Omental fat pad (tissue), 4 donors: Measurements from ENCODE around the gene PALD1. TPM values are rescaled to one million over a fixed set of nuclear protein-coding genes. Genes with fewer than 3 reads are reported as not detected.

ENCODE experiments used
- ATAC-seq: fragments of 150-250 bp; one replicate; pipeline ENCODE4 v1.9.1; 2016; ENCODE audit warnings: mild to moderate bottlenecking, moderate library complexity; ENCODE audit not compliant: low FRiP score
- DNase-seq: peaks from one replicate; pipeline ENCODE4 v3.0.0-alpha.2; 2019; ENCODE audit warnings: low spot score
- total RNA-seq, 4 donors: library from RNA; depleted of rRNA; stranded (reverse); fragments of >200 nt; gene quantifications; one replicate each; pipeline ENCODE4 v1.1.0, GENCODE V29; 2016
- TF ChIP-seq, protein P1 (sequence below), 3 donors: fragments of 450-650 bp; IDR thresholded peaks; one replicate each; pipeline ENCODE4 v1.5.1; 2016 to 2017; ENCODE audit warnings: antibody characterized with exemption in 3 of 3, mild to moderate bottlenecking in 3 of 3, moderate library complexity in 2 of 3

Gene PALD1
- total RNA-seq, 4 donors from 2014 or later = 3.3 to 12.1 (median 8.0) TPM

DNA sequence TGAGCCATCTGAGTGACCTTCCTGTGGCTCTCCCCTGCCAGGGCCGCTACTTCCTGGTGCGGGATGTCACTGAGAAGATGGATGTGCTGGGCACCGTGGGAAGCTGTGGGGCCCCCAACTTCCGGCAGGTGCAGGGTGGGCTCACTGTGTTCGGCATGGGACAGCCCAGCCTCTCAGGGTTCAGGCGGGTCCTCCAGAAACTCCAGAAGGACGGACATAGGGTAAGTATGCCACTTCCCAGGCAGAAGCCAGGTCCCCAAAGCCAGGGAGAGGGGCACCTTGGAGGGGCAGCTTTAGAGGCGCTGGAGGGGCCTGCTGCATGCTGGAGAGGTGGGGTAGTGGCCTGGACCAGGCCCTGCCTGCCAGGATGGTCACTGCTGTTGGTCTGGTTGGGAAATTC is 51.3 kb downstream of the PALD1 start:
- ATAC-seq (no peak), DNase-seq (no peak)
- TF ChIP-seq, protein P1, sequence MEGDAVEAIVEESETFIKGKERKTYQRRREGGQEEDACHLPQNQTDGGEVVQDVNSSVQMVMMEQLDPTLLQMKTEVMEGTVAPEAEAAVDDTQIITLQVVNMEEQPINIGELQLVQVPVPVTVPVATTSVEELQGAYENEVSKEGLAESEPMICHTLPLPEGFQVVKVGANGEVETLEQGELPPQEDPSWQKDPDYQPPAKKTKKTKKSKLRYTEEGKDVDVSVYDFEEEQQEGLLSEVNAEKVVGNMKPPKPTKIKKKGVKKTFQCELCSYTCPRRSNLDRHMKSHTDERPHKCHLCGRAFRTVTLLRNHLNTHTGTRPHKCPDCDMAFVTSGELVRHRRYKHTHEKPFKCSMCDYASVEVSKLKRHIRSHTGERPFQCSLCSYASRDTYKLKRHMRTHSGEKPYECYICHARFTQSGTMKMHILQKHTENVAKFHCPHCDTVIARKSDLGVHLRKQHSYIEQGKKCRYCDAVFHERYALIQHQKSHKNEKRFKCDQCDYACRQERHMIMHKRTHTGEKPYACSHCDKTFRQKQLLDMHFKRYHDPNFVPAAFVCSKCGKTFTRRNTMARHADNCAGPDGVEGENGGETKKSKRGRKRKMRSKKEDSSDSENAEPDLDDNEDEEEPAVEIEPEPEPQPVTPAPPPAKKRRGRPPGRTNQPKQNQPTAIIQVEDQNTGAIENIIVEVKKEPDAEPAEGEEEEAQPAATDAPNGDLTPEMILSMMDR (IDR thresholded peaks at IDR 0.05) = no peak

DNA sequence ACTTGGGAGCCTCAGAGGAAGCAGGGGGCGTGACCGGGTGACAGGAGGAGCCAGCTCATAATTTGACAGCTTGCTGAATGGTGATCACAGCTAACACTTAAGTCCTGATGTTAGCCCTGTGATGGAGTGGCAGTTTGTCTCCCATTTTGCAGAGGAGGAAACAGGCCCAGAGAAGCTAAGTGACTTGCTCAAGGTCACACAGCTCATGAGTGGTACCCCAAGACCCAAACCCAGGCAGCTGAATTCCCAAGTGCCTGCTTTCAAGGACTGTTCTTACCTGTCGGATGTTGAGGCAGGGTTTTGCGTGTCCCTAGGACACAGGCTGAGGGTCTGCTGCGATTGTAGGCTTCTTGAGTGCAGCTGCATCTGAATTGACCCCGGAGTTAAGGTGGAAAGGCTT is 51.7 kb downstream of the PALD1 start:
- no peak for DNase-seq
- ATAC-seq = no peak
- TF ChIP-seq, protein P1 (IDR thresholded peaks at IDR 0.05) = no peak

DNA sequence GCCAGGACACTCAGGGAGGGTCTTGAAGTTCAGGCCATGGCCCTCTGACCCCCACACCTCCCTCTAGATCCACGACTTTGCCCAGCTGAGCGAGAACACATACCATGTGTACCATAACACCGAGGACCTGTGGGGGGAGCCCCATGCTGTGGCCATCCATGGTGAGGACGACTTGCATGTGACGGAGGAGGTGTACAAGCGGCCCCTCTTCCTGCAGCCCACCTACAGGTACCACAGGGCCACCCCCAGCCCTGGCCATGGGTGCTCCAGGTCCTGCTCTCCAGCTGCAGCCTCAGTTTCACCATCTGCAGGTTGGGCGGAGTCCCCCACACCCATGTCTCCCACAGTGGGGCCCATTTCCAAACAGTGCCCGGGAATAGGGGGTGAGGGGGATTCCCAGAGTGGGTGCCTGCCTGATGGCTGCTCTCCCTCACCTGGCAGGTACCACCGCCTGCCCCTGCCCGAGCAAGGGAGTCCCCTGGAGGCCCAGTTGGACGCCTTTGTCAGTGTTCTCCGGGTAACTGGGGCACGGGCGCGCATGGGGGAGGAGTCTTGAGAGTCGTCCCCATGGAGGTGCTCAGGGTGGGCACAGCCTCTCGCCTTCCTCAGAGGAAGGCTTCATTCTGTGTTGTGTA is 54.1 kb downstream of the PALD1 start:
- TF ChIP-seq, protein P1 (IDR thresholded peaks at IDR 0.05) = no peak
- ATAC-seq (no peak), DNase-seq (no peak)

DNA sequence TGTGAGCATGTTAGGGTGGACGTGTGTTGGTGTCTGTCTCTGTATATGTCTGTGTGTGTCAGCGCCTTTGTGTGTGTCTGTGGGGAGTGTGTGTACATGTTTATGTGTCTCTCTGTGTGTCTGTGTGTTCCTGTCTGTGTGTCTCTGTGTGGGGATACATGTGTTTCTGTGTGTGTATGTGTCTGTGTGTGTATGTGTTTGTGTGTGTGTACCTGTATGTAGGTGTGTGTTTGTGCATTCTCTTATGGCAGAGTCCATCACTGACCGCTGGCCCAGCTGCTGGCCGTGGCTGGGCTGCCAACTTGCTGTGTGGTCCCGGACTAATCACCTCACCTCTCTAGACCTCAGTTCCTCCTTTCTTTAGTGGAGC is 54.6 kb downstream of the PALD1 start:
- TF ChIP-seq, protein P1 (IDR thresholded peaks at IDR 0.05) = no peak
- DNase-seq = no peak
- no peak for ATAC-seq

DNA sequence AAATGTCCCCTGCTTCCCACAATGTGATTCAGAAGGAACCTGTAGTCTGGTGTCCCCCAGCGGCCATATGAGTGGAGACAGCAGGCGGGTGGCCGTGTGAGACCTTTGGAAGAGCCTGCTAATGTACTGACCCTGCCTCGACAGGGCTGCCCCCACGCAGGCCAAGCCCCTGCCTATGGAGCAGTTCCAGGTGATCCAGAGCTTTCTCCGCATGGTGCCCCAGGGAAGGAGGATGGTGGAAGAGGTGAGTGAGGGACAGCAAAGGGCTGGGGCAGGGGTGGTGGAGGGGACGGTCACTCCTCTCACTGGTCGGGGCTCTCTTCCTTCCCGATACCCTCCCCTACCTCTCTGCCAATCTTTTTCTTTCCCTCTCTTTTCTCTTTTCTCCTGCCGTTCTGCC is 55.7 kb downstream of the PALD1 start:
- ATAC-seq (no peak), DNase-seq (no peak)
- TF ChIP-seq, protein P1 (IDR thresholded peaks at IDR 0.05) = no peak

DNA sequence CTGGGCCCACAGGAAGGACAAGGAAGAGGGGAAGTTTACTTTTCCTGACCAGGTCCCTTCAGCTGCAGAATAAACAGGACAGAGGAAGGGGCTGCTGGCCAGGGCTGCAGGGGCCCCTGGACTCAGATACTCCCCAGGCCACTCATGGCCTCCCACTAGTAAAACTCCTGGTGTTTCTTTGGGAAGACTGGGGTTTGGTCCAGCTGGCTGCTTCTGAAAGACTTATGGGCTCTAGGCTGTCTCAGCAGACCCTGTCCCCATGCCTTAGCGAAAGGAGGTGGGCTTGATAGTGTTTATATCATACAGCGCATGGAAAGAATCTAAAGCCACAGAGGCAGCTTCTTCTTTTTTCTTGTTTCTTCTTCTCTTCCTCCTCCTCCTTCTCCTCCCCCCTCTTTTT is 56.4 kb downstream of the PALD1 start:
- DNase-seq (no peak), ATAC-seq (no peak)
- TF ChIP-seq, protein P1 (IDR thresholded peaks at IDR 0.05) = no peak

DNA sequence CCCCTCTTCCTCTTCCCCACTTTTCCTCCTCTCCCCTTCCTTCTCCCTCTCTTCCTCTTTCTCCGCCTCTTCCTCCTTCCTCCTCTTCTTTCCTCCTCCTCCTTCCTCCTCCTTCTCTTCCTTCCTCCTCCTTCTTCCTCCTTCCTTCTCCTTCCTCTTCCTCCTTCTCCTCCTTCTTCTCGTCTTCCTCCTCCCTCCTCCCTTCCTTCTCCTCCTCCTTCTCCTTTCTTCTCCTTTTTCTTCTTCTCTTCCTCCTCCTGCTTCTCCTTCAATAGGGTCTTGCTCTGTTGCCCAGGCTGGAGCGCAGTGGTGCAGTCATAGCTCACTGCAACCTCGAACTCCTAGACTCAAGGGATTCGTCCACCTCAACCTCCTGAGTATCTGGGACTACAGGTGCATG is 56.9 kb downstream of the PALD1 start:
- TF ChIP-seq, protein P1 (IDR thresholded peaks at IDR 0.05) = no peak
- ATAC-seq = no peak
- no peak for DNase-seq
